PFSK-1 (cell line): ENCODE measurements around the gene COA8.

Experiments
- FOXP2 ChIP-seq: optimal IDR thresholded peaks from 2 replicates; pipeline ENCODE3; 2011; ENCODE audit warnings: borderline replicate concordance, control low read depth, inconsistent platforms; ENCODE audit not compliant: insufficient read depth; ENCODE audit errors: extremely low read length, extremely low read depth
- POLR2AphosphoS5 ChIP-seq: IDR thresholded peaks from 2 replicates; pipeline ENCODE4 v1.6.1; 2012; ENCODE audit warnings: low read depth, mild to moderate bottlenecking, control low read depth, low read length, moderate library complexity
- SIN3A ChIP-seq: IDR thresholded peaks from 2 replicates; pipeline ENCODE4 v1.6.1; 2012; ENCODE audit warnings: mild to moderate bottlenecking, low read length, moderate library complexity, borderline replicate concordance; ENCODE audit not compliant: insufficient read depth
- TAF1 ChIP-seq: IDR thresholded peaks from 2 replicates; pipeline ENCODE4 v1.6.1; 2012; ENCODE audit warnings: low read length, control low read depth, borderline replicate concordance; ENCODE audit not compliant: insufficient read depth
- TF ChIP-seq, protein P1 (sequence below), 2 experiments: IDR thresholded peaks; 2 replicates each; pipeline versions ENCODE4 v1.6.1 to v1.8.0; 2011 to 2012; ENCODE audit warnings: low read depth in 2 of 2, low read length in 2 of 2, control low read depth in 1 of 2, inconsistent platforms in 1 of 2, mild to moderate bottlenecking in 1 of 2, moderate library complexity in 1 of 2; ENCODE audit not compliant: insufficient read depth in 1 of 2

Gene COA8

DNA sequence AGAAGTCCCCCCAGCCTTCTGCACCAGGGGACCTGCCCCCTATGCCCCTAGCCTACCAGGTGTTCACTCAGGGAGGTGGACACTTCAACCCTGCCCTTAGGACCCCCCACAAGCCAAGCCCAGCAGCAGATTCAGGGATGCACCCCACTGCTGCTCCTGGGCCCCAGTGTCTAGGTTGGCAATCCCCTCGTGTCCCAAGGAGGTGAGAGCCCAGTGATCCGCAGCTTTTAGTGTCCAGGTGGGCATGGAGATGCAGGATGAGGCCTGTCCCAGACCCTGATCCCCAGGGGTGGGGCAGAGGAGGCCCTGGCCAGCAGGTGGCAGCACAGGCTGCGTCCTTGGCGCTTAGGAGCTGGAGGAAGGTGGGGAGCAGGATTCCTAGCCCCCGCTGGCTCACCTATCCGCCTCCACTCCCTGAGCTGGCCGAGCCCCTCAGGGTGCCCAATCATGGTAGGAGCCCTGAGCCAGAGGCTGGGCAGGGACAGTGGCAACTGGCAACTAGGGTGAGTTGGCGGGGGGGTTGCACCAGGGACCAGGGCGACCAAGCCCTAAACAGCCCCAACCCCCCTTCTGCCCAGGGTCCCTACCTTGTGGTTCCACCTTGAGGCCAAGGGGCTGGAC lies 44.2 kb upstream of the COA8 start:
- TF ChIP-seq SIN3A (no peak), FOXP2 (no peak), POLR2AphosphoS5 (no peak), TAF1 (no peak)
- TF ChIP-seq, protein P1, sequence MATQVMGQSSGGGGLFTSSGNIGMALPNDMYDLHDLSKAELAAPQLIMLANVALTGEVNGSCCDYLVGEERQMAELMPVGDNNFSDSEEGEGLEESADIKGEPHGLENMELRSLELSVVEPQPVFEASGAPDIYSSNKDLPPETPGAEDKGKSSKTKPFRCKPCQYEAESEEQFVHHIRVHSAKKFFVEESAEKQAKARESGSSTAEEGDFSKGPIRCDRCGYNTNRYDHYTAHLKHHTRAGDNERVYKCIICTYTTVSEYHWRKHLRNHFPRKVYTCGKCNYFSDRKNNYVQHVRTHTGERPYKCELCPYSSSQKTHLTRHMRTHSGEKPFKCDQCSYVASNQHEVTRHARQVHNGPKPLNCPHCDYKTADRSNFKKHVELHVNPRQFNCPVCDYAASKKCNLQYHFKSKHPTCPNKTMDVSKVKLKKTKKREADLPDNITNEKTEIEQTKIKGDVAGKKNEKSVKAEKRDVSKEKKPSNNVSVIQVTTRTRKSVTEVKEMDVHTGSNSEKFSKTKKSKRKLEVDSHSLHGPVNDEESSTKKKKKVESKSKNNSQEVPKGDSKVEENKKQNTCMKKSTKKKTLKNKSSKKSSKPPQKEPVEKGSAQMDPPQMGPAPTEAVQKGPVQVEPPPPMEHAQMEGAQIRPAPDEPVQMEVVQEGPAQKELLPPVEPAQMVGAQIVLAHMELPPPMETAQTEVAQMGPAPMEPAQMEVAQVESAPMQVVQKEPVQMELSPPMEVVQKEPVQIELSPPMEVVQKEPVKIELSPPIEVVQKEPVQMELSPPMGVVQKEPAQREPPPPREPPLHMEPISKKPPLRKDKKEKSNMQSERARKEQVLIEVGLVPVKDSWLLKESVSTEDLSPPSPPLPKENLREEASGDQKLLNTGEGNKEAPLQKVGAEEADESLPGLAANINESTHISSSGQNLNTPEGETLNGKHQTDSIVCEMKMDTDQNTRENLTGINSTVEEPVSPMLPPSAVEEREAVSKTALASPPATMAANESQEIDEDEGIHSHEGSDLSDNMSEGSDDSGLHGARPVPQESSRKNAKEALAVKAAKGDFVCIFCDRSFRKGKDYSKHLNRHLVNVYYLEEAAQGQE (IDR thresholded peaks at IDR 0.05; ENCODE audit: insufficient read depth in 1 of 2, low read depth in 2 of 2, low read length in 2 of 2), result no peak

DNA sequence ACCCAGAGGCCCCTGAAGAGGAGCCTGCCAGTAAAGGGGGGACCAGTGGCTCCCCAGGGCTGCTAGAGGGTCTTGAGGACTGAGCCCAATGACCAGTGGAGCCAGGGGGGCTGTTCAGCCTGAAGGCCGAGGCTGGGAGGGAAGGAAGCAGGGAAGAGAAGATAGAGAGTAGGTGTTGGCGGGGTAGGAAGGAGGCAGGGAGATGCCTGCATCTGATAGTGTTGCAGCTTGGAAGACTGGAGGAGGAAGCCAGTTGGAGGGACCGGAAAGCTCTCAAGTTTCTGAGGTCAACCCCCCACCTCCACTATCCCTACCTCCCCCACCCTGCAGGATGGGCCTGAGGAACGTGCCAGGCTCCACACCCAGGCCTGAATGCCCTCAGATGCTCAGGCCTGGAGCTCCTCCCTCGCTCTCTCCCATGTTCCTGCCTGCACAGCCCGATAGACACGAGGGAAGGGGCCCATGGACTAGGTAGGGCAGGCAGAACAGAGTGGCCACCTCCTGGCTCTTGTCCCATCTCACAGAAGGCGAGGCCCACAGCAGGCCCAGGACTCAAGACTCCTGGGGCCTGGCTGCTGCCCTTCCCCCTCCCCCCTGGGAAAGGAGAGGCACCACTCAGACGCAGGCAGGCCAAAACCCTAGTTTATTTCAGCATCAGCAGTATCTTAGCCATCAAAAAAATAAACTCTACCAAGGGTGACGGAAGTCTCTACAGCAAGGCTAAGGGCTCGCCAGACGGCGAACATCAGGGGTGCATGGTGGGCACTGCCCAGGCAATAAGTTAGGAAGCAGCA lies 43.5 kb upstream of the COA8 start:
- TF ChIP-seq TAF1 (no peak), FOXP2 (no peak), SIN3A (no peak), POLR2AphosphoS5 (no peak)
- TF ChIP-seq, protein P1 (IDR thresholded peaks at IDR 0.05; ENCODE audit: insufficient read depth in 1 of 2, low read depth in 2 of 2, low read length in 2 of 2), result no peak

DNA sequence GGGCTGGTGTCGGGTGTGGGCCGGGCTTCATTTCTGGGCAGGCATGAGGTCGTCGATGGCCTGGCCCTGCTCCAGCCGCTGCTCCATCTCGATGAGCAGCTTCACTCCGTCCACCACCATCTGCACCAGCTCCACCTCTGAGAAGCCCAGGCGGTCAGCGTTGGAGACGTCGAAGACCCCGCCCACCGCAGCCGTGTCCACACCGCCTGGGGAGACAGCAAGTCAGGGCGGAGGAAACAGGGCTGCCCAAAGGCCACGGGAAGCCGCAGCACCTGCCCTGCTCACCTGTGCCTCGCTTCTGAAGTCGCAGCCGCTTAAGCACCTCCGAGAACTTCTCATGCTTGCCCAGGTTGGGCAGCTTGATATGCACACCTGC lies 42.9 kb upstream of the COA8 start:
- TF ChIP-seq, protein P1 (IDR thresholded peaks at IDR 0.05; ENCODE audit: insufficient read depth in 1 of 2, low read depth in 2 of 2, low read length in 2 of 2), result no peak
- no peak for TF ChIP-seq SIN3A
- no peak for TF ChIP-seq TAF1
- TF ChIP-seq FOXP2, result no peak
- TF ChIP-seq POLR2AphosphoS5, result no peak

DNA sequence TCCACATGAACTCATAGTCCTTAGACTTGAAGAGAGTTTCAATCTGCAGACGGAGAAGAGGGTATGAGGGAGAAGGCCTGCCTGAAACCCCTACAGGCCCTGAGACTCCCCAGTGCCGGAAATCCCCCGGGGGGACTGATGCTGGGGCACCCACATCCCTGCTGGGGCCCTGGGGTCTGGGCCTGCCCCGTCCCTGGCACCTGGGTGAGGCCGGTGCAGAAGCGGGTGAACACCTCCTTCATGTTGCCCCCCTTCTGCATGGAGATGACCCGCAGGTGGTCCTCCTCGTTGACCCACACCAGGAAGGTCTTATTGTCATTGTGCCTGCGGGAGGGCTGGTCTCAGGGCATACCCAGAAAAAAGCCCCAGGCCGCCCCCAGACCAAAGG lies 42.5 kb upstream of the COA8 start:
- no peak for TF ChIP-seq POLR2AphosphoS5
- no peak for TF ChIP-seq TAF1
- TF ChIP-seq, protein P1 (IDR thresholded peaks at IDR 0.05; ENCODE audit: insufficient read depth in 1 of 2, low read depth in 2 of 2, low read length in 2 of 2), result no peak
- no peak for TF ChIP-seq FOXP2
- no peak for TF ChIP-seq SIN3A
